ENCODE results near the gene DDX56.

The DDX56 gene

DNA sequence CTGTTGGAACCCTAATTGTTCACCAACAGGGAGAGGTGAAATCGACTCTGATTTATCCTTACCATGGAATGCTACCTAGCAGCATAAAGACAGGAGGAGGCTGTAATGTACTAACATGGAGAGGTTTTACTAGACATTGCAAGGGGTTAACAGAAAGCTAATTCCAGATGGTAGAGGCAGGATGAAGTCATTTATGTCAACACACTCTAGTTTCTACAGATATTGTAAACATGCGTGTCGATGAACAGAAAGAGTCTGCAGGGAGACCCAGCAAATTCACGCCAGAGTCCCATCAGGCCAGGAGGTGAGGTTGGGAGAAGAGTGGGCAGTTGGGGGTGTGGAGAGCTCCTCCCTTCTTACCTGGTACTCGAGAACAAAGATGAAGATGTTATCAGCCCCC, 39.6 kb downstream of the DDX56 start:
- TF ChIP-seq, protein P1, sequence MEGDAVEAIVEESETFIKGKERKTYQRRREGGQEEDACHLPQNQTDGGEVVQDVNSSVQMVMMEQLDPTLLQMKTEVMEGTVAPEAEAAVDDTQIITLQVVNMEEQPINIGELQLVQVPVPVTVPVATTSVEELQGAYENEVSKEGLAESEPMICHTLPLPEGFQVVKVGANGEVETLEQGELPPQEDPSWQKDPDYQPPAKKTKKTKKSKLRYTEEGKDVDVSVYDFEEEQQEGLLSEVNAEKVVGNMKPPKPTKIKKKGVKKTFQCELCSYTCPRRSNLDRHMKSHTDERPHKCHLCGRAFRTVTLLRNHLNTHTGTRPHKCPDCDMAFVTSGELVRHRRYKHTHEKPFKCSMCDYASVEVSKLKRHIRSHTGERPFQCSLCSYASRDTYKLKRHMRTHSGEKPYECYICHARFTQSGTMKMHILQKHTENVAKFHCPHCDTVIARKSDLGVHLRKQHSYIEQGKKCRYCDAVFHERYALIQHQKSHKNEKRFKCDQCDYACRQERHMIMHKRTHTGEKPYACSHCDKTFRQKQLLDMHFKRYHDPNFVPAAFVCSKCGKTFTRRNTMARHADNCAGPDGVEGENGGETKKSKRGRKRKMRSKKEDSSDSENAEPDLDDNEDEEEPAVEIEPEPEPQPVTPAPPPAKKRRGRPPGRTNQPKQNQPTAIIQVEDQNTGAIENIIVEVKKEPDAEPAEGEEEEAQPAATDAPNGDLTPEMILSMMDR (IDR thresholded peaks at IDR 0.05) = no peak

DNA sequence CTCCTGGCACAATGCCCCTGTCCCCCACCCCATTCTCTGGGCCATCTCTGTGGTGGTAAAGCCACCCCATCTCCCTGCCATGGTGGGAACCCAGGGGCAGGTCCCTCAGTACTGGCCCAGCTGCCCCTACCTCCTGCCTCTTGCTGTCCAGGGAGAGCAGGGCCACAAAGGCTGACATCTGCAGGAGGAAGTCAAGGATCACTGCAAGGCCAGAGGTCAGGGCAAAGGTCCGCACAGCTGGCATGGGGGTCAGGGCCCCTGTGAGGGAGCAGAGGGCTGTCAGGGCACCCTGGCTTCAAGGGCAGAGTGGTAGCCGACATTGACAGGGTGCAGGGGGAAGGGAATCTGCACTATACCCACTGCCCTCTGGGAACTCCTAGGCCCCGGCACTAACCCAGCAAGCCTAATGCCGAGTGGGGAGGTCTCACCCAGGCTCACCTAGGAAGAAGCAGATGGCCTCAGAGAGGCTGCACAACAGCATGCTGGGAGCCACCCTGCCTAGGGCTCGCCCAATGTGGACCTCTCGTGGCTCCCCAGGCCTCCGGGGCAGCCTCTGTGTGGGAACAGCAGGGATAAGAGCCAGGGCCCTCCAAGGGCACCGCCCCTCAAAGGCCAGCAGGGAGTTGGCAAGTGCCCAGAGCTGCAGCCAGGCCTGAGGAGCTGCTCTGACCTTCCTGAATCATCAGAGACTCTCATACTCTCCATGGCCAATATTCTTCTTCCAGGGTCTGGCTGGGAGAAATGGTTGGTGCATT, 40.2 kb downstream of the DDX56 start:
- TF ChIP-seq, protein P1 (IDR thresholded peaks at IDR 0.05) = no peak

DNA sequence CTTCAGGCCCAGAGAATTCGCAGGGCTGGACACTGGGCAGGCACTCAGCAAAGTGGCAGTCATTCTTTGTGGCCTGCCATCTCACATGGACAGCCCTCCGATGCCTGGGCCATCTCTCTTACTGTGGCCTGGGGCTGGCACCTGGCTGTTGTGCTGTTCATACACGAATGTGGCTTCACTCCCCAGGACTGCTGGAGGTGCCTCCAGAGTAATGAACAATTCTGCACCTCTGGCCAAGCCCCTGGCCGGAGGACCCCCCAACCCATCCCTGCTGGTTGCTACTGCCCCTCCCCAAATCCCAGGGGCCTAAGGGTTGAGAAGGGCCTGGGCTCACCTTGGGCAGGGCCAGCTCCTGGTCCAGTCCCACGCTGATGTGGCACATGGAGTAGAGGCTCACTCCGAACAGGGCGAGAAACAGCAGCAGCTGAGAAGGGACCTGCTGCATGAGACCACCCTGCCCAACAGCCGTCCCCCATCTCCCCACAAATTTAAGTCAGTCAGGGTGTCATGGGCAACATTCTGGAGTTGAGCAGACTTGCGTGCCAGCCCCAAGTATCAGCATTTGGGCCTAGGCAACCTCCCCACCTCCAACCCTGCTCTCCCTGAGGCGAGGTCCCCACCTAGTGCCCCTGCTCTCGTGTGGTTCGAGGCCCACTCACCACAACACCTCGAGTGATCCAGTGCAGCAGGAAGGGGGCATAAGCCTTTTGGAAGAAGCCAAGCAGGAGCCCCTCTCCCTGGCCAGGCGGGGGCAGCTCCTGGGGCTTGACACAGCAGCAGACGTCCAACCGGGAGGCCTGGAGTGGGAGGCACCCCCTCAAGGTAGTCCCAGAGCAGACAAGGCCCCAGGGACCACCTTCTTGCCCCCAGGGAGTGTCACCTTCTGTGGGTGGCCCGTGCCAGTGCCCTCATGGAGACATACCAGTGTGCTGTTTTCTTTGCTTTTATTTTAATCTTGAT, 42.0 kb downstream of the DDX56 start:
- TF ChIP-seq, protein P1 (IDR thresholded peaks at IDR 0.05) = no peak

DNA sequence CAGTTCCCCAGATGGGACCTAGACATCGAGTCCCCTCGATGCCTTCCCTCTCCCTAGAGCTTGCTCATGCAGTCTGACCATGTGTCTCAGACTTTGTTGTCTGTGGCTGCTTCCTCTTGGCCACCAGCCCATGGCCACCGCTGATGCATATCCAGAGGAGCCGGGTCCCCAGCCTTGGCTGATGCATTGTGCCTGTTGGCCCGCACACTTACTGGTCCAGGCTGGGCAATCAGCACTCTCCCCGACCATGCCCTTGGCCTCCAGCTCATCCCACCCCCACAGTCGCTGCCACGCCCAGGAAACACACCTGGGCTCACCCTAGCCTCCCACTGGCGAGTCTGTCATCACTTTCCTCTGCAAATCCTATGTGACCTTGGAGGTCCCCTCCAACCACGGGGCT, 42.7 kb downstream of the DDX56 start:
- TF ChIP-seq, protein P1 (IDR thresholded peaks at IDR 0.05) = no peak

GRCh38 chr7:44524811-44525388, 48.8 kb downstream of the DDX56 start:
- TF ChIP-seq, protein P1 (IDR thresholded peaks at IDR 0.05) = no peak

- TF ChIP-seq, protein P1 (IDR thresholded peaks at IDR 0.05) = no peak
Measured at GRCh38 chr7:44522315-44522714, 51.4 kb downstream of the DDX56 start.

DNA sequence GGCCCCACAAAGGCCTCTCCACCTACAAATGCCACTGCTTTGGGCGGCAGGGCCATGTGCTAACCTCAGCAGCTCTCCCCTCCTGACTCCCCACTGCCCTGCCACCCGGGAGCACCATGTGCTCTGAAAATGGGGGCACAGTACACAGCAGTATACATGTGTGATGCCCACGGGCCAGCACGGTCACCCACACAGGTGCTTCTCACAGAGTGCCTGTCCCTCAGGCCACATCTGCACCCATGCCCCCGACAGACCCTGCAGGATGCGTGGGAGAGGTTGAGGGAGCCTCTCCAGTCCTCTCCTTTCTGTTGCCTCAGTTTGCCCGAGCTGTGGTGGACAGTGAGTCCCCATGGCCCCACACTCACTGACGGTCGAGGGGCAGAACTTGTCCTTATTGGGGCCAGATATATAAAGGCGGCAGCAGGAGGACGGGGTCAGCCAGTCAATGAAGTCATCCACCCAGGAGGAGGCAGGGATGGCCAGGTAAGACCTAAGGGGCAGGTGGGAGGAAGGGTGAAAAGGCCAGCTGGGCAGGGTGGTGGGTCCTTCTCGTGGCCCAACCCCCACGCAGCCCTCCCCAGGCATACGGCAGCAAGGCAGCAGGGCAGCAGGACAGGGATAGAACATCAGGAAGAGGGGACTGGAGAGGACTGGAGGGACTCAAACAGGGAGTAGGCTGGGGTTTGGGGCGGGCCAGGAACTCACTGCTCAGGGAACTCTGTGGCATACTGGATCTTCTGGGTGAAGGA, 52.2 kb downstream of the DDX56 start:
- TF ChIP-seq, protein P1 (IDR thresholded peaks at IDR 0.05) = no peak
